GM10847 (cell line): Measurements from ENCODE around the gene CIITA.

Experiments used
- POLR2A ChIP-seq: IDR thresholded peaks from 2 replicates; pipeline ENCODE4 v1.6.1; 2011; ENCODE audit not compliant: insufficient read length; ENCODE audit errors: extremely low read depth

Gene CIITA

GRCh38 chr16:10966129-10966528, 89.1 kb downstream of the CIITA start:
- TF ChIP-seq POLR2A: no peak

DNA sequence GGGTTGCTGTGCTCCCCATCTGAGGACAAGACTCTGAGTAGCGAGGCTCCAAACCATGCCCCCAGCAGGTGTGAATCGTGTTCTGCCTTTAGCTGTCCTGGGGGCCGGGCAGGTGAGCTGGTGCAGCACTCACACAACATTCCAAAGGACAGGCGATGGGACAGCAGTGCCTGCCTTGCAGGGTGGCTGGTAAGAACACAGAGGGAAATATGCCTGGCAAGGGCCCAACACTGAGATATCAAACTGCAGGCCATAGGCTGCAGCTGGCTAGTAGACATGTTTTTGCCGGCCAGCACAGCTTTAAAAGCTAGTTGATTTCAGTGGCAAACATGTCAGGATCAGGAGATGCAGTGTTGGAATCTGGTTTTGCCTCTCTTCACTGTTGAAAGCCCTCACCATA, 91.0 kb downstream of the CIITA start:
- no peak for TF ChIP-seq POLR2A

GRCh38 chr16:10968498-10968897, 91.5 kb downstream of the CIITA start:
- TF ChIP-seq POLR2A: no peak

DNA sequence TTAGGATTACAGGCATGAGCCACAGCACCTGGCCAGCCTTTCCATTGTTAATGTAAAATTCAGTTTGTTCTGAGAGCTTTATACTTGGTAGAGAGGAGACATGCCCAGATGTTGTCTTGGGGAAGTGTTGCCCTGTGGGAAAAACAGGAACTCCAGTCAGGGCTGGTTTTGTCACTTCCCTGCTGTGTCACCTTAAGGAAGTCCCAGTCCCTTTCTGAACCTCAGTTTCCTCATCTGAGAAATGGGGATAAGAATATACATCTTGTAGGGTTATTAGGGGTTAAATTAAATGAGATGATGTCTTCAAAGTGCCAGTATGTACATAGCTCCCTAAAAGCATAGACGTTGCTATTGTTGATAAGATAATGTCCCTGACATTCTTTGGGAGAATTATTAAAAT, 92.6 kb downstream of the CIITA start:
- TF ChIP-seq POLR2A: no peak

DNA sequence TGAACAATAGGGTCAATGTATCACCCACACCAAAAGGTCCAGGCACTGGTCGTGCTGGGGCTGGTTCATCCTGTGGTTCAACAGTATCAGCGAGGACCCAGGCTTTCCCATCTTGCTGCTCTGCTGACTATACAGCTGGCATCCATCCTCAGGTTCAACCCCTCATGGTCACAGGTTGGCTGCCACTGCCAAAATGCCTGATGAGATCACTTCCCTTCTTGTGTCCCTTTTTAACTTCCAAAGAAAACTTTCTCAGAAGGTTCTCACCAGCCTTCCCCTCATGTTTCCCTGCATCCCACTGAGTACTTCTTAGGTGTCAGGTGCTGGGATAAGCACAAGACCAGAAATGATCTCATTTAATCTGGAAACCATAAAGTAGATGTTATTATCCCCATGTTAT, 93.1 kb downstream of the CIITA start:
- TF ChIP-seq POLR2A: no peak

DNA sequence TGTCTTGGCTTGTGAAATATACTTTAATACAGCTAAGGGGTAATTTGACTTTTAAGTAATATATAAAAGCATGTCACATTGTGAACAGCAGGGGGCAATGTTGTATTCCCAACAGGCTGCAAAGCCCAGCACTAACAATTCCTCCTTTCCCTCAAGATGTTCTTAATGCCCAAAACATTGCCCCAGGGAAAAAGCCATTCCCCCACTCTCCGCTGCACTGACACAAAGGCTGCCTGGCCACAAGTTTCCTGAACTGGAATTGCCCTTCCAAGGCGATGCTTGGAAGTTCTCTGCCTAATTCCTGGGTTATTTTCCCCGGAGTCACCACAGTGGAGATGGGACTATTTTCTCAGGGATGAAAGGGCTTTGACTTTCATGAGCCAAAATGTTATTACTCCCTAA, 94.6 kb downstream of the CIITA start:
- TF ChIP-seq POLR2A: no peak

DNA sequence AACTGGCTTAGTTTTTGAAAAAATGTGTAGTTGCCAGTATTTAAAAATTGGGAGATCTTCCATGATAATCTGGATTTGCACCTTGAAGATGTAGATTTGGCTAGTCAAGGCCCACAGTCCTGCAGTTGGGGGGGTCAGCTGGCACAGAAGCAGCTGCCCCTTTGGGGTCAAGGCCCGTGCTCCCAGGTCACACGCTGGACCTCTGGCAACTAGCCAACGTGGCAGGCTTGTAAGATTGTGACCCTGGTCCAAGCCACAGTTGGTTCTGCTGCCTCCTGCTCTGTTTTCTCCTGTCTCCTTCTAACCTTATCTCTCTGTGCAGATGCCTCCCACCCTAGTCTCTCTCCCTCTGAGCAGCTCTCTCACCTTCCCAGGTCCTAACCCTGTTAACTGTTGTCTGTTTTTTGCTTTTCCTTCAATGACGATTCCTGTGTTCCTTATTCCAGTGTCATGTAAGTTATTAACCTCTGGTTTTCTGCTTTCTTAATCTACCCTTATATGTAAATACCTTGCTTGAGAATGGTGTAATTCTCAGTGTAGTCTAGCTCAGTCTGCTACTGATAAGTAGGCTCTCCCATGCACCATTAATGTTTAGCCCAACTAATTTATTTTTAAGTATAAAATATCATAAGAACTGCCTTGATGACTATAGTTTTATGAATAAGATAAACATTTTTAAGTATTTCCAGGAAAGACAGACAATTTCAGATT, 95.3 kb downstream of the CIITA start:
- TF ChIP-seq POLR2A: no peak

DNA sequence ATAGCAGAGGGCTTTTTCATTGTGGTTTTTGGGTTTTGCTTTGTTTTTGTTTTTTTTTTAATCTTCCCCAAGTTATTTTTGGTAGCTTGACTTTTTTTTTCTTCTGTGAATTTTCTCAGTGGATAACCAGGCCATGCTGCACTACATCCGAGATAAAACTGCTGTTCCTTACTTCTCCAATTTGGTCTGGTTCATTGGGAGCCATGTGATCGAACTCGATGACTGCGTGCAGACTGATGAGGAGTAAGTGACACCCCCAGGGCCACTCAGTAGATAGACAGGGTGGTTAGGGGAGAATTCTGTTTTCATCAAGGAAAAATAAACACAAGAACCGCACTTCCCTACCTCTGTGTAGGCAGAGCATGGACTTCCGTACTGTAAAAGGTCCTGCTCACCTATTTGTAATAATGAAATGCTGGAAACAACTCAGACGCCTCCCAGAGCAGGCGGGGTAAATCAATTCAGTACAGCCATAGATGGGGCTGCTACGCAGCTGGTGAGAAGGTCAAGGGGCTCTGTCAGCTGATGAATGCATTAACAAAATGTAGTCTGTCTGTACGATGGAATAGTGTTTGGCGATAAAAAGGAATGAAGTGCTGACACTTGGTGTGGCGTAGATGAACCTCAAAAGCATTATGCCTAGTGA, 95.9 kb downstream of the CIITA start:
- no peak for TF ChIP-seq POLR2A

- no peak for TF ChIP-seq POLR2A
Measured at GRCh38 chr16:10976634-10977033, 99.6 kb downstream of the CIITA start.

- no peak for TF ChIP-seq POLR2A
Measured at GRCh38 chr16:10978124-10978523, 101.1 kb downstream of the CIITA start.

- TF ChIP-seq POLR2A: no peak
Measured at GRCh38 chr16:10978871-10979446, 102.0 kb downstream of the CIITA start.

GRCh38 chr16:10979717-10980601, 103.0 kb downstream of the CIITA start:
- TF ChIP-seq POLR2A: no peak

GRCh38 chr16:10980813-10981212, 103.8 kb downstream of the CIITA start:
- no peak for TF ChIP-seq POLR2A

DNA sequence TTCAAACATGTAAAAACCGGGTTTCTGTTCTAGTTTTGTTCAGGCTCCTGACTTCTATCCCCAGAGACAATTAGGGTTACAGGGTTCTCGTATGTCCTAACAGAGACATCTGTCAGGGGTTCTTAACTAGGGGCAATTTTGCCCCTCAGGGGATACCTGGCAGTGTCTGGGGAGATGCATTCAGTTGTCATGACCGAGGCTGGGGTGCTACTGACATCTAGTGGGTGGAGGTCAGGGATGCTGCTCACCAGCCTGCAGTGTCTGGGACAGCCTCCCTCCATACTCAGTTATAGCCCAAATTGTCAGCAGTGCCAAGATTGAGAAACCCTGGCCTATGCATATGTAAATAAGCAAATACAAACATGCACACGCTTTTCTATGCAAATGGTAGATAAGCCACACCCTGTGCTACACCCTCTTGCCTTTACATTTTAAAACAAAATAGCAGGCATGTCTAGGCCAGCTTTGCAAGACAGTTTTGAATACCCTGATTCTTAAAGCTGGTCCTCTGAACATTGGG, 104.8 kb downstream of the CIITA start:
- TF ChIP-seq POLR2A: no peak

GRCh38 chr16:10982465-10983150, 105.6 kb downstream of the CIITA start:
- TF ChIP-seq POLR2A: no peak
